GM18858 (cell line): ENCODE data around the gene SDC3.
"Not testable (repeated sequence)": the region's sequence is repeated elsewhere in the genome, so short reads cannot be mapped to it uniquely, and the experiment has no call there.

ENCODE experiments used
- ATAC-seq: cut with Tn5 transposase; IDR thresholded peaks from one replicate; pipeline ENCODE4 v1.9.1; 2021; ENCODE audit not compliant: unreplicated experiment

The SDC3 gene

DNA sequence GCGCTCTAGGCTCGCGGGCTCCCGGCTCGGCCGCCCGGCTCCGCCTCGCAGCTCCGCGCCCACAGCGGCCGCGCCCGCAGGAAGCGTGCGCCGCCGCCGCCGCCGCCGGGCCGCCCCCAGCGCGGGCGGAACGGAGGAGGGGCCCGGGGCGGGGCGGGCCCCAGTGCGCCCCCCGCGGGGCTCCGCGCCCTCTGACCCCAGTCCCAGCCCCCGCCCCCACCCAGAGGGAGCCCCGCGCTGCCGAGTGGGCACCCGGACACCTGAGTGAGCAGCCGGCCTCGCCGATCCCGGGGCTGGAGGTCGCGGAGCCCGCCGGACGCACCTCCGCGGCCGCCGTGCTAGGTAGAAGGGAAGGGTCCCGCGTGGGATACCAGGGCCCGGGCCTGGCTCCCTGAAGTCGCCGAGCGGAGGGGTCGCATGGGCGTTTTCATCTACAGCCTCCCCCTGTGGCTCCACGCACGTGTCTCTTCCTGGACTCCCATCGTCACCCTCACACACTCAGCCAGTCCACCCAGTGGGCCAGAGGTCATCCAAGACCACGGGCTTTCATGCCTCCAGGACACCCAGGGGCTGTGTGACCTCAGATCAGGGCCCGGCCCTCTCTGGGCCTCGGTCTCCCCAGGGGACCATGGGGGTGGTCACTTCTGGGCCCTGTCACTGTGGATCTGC is at the start of gene SDC3:
TSS of gene SDC3 (minus strand) at position 63 of the 669 bp plus-strand sequence. CDS start 172 bp downstream, outside the sequence.
- ATAC-seq = no peak

GRCh38 chr1:30957560-30958222 is 49.1 kb upstream of the SDC3 start:
- ATAC-seq = no peak

DNA sequence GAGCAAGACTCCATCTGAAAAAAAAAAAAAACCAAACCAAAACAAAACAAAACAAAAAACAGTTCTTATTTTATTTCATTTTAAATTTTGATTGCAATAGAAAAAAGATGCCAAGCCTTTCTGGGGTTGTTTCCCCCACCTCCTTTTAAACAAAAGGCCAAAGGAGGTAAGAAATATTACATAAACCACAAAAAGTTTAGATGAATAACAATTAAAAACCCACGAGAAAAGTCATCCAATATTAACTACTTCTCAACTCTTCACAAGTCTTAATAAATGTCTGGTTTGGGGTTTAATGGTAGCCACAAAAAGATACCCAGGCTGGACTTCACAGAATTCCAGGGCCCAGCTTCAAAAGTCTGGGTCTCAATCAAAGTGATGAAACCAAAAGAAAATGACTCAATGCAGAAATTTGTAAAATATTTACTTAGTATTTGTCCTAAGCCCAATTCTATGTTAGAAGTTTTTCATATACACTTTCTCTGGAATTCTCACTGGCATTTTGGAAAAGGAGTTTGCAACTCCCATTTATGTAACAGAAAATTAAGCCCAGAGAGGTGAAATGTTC is 47.0 kb upstream of the SDC3 start:
- no peak for ATAC-seq

DNA sequence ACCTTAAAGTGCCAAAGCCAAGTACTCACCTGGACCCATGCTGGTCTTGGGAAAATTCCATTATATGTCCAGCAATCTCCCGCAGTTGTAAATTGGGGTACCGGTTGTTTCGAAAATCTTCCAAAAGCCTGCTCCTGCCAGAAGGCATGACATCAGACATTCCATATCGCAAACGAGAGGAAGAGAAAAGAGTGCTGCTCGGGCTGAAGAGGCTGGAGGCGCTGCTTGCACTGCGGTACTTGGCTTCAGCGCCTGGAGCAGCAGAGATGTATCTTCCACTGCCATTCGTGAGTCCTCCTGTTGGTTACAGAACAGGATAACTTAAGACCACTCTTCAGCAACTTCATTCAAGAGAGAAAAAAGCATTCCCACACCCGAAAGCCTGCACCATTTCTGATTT is 45.1 kb upstream of the SDC3 start:
- ATAC-seq = no peak

DNA sequence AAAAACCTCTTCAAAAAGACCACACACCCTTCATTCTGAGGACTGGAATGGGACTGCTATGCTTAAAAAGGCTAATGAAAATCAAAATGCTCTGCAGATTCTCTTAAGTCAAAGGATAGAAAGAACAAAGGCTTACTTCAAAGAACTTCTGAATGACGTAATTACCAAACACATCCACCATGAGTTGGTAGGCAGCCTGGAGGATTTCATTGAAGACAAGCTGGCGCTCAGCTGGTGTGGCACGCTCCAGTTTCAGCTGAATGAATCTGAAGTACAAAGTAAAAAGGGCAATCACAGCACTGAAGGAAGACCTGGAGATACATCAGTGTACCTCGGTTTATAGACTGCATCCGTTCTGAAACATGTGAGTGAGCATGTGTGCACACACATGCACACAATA is 43.5 kb upstream of the SDC3 start:
- ATAC-seq = no peak

DNA sequence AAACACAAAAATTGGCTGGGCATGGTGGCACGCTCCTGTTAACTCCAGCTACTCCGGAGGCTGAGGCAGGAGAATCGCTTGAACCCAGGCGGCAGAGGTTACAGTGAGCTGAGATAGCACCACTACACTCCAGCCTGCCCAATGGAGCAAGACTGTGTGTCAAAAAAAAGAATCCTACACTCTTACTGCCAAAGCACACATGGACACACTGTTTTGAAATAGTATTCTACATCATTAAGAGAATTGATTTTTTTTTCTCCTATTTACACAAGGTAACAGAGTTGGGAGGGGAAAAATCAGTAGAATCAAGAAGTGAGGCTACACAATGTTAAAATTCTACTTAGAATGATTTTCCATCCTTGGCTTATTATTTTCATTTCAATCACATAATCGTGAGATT is 42.1 kb upstream of the SDC3 start:
- ATAC-seq = no peak

GRCh38 chr1:30950053-30950452 is 41.5 kb upstream of the SDC3 start:
- no peak for ATAC-seq

GRCh38 chr1:30949487-30949838 is 40.9 kb upstream of the SDC3 start:
- not testable (repeated sequence) for ATAC-seq

- ATAC-seq = not testable (repeated sequence)
Measured at GRCh38 chr1:30948813-30949486, 40.4 kb upstream of the SDC3 start.

- ATAC-seq = no peak
Measured at GRCh38 chr1:30948278-30948677, 39.7 kb upstream of the SDC3 start.

- no peak for ATAC-seq
Measured at GRCh38 chr1:30947212-30947611, 38.7 kb upstream of the SDC3 start.

GRCh38 chr1:30942326-30942963 is 33.9 kb upstream of the SDC3 start:
- no peak for ATAC-seq

DNA sequence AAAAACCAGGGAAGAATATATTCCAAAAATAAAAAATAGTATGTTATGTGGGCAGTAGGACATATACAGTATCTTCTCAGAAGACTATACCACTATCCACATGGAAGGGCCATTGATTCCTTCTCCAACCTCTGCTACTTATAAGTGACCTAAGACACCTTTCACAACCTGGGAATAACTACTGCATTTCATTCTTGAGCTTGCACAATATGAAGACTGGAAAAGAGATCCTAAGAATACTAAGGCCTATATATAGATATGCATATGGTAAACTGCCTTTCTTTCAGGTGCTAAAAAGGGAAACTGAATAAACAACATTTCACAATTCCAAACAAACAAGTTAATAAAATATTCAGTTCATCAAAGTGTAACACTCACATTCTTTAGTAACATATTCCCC is 32.0 kb upstream of the SDC3 start:
- no peak for ATAC-seq

DNA sequence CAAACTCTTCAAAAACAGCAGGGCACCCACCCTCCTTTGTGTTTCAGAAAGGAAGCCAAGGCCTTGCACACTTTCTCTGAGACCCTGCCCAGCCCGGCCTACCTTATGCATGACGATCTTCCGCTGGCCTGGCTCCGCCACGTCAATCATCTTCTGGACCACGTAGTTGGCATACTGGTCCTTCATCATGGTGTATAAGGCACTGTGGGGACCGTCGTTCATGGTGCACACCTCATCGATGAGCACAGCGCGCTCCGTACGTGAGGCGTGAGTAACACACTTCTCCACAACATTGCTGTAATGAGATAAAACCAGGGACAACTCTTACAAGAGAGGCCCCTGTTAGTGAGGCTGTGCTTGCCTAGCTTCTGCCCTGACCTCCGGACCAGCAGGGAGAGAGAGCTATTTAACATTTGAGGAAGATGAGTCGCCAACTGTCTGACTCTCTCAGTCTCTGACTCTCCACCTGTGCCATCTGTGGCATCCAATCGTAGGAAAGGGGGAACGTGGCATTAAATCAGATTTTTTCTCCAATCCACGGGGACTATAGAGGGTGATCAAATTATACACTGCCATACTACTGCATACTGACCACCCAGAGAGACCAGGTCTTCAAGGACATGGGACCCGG is 28.1 kb upstream of the SDC3 start:
- no peak for ATAC-seq

- not testable (repeated sequence) for ATAC-seq
Measured at GRCh38 chr1:30935758-30936157, 27.2 kb upstream of the SDC3 start.

- no peak for ATAC-seq
Measured at GRCh38 chr1:30934613-30935012, 26.1 kb upstream of the SDC3 start.

DNA sequence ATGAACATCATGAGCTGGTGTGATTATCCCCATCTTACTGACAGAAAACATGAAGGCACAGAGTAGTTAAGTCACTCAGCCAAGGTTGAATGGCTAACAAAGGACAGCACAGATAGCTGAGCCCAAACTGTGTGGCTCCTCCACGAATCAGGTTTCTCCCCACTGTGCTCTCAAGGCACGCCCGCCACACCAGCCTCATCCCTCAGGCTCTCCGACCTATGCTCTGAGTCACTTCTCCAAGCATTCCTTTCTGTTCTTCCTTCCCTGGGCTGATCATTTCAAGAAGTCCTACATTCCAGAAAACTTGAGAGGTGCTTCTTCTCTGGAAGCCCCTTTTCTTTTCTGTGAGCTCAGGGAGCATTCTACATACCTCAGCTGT is 25.3 kb upstream of the SDC3 start:
- ATAC-seq = no peak

- ATAC-seq = no peak
Measured at GRCh38 chr1:30930631-30931173, 22.1 kb upstream of the SDC3 start.

DNA sequence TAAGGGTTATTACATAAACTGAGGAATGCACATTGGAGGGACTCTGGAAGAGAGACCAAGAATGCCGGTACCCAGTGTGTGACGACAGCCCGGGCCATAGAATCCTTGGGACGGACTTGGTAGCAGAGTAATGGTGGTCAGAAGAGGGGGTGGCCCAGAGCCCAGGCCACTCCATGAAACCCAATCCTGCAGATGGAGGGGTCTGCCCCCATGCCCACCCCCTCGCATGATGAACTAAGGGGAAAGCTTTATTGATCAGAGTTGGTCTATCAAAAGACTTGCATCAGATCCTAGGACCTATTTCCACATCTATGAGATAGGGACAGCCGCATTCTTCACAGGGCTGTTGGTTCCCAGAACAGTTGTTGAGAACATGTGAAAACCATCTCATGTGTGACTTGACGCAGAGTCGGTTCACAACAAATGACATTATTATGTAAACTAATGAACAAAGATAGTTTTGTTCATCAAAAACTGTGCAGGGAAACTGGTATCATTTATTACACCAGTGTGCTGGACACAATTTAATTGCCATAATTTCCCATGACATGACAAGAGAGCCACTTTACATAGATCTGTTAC is 21.5 kb upstream of the SDC3 start:
- no peak for ATAC-seq

- ATAC-seq = no peak
Measured at GRCh38 chr1:30929135-30929889, 20.8 kb upstream of the SDC3 start.
